Measurements from ENCODE around the gene GSK3A.

The GSK3A gene

GRCh38 chr19:42220751-42221097 is 21.7 kb downstream of the GSK3A start:
- no peak for DNase-seq

- DNase-seq: peak; percentile 100
Measured at GRCh38 chr19:42219812-42220750, 22.3 kb downstream of the GSK3A start, which contains the start of gene ZNF526. TSS of gene ZNF526 (plus strand) at chr19:42220312. CDS start at chr19:42224404, 4,092 bp downstream.

GRCh38 chr19:42217520-42218437 is 24.6 kb downstream of the GSK3A start, which contains the start of gene DEDD2:
TSS of gene DEDD2 (minus strand) at chr19:42217677. CDS start at chr19:42217007, 670 bp downstream.
- peak; percentile 98 for DNase-seq

GRCh38 chr19:42216653-42217519 is 25.5 kb downstream of the GSK3A start:
- peak; percentile 67 for DNase-seq

GRCh38 chr19:42214810-42215485 is 27.5 kb downstream of the GSK3A start:
- no peak for DNase-seq

- DNase-seq: no peak
Measured at GRCh38 chr19:42212886-42213285, 29.5 kb downstream of the GSK3A start.

DNA sequence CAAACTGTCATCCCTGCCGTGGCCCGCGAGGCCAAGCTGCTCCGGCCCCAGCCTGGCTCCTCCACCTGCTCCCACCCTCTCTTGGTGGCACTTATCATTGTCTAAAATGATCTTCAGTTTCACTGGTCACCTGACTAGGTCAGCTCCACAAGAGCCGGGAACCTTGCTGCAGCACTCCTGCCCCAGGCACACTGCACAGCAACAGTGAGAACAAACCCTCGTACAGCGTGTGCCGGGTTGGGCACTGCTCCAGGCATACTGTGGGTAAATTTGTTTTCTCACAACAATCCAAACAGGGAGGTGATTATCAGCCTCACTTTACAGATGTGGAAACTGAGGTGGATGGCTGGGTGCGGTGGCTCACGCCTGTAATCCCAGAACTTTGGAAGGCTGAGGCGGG is 33.8 kb downstream of the GSK3A start:
- DNase-seq: no peak

DNA sequence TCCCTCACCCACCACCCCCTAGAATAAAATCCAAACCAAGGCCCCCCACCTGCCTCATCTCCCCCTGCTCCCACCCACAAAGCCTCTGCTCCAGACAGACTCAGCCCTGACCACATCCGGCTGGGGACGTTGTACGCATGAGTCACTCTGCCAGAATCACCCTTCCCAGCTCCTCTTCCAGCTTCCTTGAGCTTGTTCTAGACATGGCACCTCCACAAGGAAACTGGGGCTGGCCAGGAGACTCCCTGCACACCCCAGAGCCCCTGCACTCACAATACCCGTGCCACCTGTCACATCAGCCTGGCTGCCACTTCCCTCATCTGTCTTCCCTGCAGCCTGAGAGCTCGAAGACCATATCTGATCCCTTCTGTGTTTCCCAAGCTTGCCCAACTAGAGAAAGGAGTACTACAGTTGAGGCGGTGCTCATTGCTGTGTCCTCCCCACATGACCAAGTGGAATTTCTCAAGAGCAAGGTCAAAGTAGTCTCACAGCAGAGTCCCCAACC is 34.6 kb downstream of the GSK3A start:
- no peak for DNase-seq

- no peak for DNase-seq
Measured at GRCh38 chr19:42206871-42207755, 35.3 kb downstream of the GSK3A start.

GRCh38 chr19:42204664-42205063 is 37.7 kb downstream of the GSK3A start:
- no peak for DNase-seq

- DNase-seq: no peak
Measured at GRCh38 chr19:42203700-42204099, 38.7 kb downstream of the GSK3A start.

DNA sequence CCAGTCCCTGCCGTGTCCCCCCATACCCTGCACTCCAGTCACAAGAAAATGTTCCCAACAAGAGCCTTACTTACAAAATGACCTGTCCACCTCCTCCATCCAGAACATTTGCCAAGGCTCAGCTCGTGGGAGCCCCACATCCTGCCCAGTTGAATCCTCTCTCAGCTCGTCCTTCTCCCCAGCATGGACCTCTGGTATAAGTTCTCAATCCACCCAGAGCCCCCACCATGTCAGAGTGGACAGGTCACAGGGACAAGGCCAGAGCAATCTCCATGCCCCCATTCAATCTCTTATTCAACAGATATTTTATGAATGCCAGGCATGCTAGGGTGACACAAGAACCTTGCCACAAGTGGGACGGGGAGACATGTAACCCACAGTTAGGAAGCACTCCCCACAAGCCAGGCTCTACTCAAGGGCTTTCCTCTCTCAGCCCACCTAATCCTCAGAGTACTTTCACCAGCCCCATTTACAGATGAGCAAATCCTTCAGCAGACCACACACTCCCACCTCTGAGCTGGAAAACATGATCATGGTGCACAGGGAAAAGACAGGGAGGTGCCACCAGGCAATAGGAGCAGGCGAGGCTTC is 40.0 kb downstream of the GSK3A start:
- DNase-seq: no peak

DNA sequence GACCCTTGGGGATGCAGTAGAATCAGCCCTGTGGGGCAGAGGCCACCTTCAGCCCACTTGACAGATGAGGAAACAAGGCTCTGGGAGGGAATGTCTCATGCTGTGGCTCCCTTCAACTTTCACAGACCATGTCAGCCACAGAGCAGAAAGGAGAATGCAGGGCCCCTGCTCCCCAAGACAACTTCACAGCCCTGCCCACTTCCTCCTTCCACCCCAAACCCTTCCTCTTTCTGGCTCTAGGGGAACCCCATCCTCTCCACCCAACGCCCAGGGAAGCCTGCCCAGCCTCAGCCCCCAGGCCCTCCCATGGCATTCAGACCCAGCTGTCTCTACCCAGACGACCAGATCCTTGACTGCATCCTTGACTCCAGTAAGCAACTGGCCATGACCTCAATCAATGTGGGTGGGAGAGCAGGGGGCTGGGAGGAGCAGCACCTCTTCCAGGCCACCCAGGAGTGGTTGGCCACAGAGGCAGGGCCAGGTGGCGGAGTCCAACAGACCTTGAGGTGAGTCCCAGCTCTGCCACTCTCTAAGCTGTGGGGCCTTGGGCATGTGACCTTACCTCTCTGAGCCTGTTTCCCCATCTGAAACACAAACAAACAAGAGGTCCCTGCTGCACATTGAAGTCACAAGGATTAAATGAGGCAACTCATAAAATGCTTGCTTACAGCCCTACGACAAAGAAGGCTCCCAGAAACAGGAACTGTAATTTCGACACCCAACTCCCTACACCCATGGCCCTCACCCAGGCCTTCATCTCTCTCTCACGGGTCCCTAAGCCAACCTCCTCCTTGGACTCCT is 40.7 kb downstream of the GSK3A start:
- no peak for DNase-seq

DNA sequence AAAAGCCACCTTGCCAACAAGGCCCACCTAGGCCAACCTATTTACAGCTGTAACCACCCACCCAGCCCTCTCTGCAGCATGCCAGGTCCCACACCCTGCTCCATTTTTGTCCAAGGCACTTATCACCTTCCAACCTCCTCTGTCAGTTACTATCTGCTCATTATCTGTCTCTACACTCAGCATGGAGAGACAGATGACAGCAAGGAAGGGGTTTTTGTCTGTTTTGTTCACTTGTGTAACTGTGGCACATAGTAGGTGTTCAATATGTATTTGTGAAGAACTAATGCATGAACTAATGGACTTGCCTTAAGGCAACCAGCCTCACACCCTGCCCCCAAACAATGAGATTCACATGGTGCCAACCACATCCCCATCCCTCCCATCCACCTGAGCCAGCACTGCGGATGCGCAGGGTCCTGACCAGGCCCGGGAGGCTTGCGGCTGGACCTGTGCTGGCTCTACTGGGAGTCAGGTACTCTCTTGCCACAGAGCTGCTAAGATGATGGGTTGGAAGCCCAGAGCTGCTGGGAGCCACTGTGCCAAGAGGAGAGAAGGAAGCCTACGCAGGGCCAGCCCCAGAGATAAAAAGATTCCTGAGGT is 42.2 kb downstream of the GSK3A start:
- no peak for DNase-seq

DNA sequence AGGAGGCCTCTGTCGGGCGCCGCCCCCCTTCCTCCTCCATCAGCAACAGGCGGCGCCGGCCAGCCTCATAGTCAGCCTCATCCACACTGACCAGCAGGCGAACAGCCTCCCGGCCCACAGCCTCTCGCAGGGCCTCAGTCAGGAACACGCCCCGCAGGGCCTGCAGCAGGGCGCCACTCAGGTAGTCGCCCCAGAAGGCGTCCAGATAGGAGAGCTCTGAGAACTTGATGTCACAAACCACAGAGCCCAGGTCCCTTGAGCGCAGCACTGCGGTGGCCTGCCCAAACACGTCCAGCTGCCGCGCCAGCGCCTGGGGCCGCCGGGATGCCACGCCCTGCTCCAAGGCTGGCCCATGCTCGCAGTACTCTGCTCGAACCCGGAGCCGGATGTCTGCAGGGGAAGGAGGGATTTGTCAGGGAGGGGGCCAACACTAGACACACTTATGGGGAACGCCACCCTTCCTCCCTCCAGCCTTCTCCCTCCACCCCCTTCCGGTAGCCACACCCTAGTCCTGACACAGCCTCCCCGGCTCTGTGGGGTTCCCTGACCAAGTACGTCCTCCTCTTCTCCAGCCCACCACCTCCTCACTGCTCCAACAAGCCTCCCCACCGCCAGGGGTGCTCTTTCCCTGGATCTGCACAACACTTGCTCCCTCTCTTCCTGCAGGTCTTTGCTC is 42.8 kb downstream of the GSK3A start:
- DNase-seq: no peak

DNA sequence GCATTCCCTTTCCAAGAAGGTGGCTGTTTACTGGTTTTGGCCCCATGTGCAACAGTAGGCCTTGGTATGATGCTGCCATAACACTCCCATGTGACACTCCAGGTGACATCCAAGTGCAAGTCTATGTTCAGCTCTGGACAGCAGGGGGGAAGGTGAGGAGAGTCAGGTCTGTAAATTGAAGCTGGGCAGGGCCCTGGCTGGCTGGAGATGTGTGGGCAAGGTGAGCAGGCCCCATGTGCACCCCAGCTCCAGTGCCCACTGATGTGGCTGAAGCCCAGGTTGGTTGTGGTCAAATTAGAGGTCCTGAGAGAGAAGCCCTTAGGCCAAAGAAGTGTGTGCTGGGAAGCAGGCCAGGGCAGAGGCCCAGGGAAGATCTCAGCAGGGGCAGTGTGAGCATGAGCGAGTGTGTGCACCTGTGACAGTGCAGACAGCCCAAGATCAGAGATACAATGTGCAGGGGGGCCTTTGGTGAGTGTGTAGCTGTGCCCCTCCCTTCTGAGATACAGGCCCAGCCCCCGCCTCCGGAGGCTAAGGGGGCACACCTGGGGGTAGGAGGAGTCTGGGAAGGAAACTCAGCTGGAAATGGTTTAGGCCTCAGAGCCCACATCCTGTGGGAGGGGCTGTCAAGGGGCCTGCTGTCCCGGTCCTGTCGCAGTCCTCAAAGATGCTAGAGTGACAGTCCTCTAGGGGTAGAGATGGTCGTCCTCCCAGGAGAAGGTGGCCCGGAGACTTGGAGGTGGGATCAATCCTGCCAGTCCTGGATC is 43.5 kb downstream of the GSK3A start:
- no peak for DNase-seq

DNA sequence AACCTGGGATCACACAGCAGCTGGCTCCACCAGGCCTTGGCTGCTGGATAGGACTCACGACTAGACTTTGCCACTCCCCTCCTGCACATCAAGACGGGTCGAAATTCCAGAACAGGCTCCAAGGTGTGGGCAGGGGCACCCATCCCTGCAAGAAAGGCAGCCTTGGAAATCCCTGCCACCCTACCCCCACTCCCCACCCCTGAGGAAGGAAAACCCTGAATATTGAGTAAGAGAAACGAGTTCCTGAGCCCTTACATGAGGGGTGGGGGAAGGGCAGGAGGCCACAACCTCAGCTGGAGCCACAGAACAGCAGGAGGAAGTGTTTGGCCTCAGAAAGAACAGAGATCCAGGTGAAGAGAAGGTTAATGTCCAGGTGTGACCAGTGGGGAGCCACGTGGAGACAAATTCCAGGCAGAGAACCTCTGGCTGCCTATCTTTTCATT is 45.0 kb downstream of the GSK3A start:
- DNase-seq: no peak
